ENCODE measurements around the gene MARCO. TPM values are rescaled to one million over a fixed set of nuclear protein-coding genes. Genes with fewer than 3 reads are reported as not detected.
A peak's percentile ranks its signal among the peaks of the same experiment; 100 is the strongest.

MARCO gene
- total and polyA plus RNA-seq, 2 of the 8 experiments (the other 6 are each of a cell fraction or from before 2014, with no cell fraction given) = not detected

DNA sequence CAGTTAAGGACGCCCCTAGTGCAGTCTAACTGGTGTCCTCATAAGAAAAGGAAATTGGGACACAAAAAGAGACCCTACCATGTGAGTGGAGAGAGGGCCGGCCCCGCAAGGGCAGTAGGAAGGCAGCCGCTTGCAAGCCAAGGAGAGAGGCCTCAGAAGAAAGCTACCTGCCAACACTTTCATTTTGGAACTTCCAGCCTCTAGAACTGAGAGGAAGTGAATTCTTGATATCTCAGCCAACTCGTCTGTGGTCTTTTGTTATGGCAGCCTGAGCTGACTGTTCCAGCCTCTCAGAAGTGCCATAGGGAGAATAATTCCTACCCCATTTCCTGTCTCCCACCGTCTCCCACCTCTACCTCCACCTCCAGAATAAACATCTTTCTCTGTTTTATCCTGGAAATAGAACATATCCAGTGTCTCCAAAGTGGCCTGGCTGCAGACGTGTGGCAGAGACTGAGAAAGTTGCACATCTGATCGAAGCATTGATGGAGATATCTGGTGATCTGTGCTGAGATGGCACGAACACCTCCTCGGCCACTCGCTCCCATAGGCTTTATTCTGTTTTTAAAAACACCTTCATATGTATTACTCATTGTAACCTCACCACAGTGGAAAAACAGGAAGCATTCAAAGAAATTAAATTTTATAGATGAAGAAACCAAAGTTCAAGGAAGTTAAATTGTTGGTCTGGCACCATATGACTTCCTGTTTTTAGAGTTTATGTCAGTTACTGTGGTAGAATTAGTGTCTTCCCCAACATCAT is 39.5 kb upstream of the MARCO start:
- Histone ChIP-seq H3K23me2 (ENCODE audit: low read depth, low read length) (no peaks in the 10 kb centered on the region), H3K79me2 (ENCODE audit: control insufficient read depth in 1 of 2, insufficient read depth in 2 of 2, low read length in 2 of 2) (no peaks in the 10 kb centered on the region), H3K36me3 (ENCODE audit: control insufficient read depth in 2 of 4, insufficient read depth in 4 of 4, low read length in 3 of 4) (no peaks in the 10 kb centered on the region; a peak in 1 of 8 replicates), H4K8ac (ENCODE audit: extremely low read depth, insufficient read depth, low read length) (no peak overlapping the region), H2BK12ac (ENCODE audit: low read depth, low read length) (no peak overlapping the region), H4K91ac (replicated peaks; ENCODE audit: insufficient read length, low read length) (no peak overlapping the region), H4K5ac (ENCODE audit: insufficient read length, low read depth, low read length) (no peak overlapping the region), H3K18ac (ENCODE audit: extremely low read depth, low read length) (0 out of 2 replicates have a peak overlapping the region, but pooled peaks have one; percentile 75), H3K4me2 (ENCODE audit: insufficient read depth in 1 of 2, low read depth in 2 of 2, low read length in 2 of 2) (no peak overlapping the region), H3K27ac (ENCODE audit: low read depth, low read length) (no peak overlapping the region), H4K20me1 (replicated peaks in 1 of 2; ENCODE audit: control insufficient read depth in 1 of 2, insufficient read depth in 2 of 2, low read length in 2 of 2) (no peaks in the 10 kb centered on the region), H2AFZ (ENCODE audit: low read length) (no peak overlapping the region), H3K4me1 (replicated peaks in 1 of 4; ENCODE audit: control insufficient read depth in 3 of 4, insufficient read depth in 4 of 4, low read length in 3 of 4) (peaks cover 0 to 4% (median 0%) of the 10 kb centered on the region in 4 experiments; a peak in 1 of 7 replicates), H3K56ac (replicated peaks; ENCODE audit: insufficient read length, low read depth, low read length) (no peak overlapping the region), H3K27me3 (replicated peaks in 1 of 4; ENCODE audit: control insufficient read depth in 3 of 4, extremely low read depth in 1 of 4, insufficient read depth in 3 of 4, low read length in 3 of 4) (no peaks in the 10 kb centered on the region), H3K9me3 (ENCODE audit: insufficient read depth in 2 of 2, low read depth in 1 of 2, low read length in 1 of 2) (peaks cover 0 to 5% of the 10 kb centered on the region in 2 experiments; a peak in 2 of 4 replicates), H3K9ac (replicated peaks in 1 of 4; ENCODE audit: extremely low read depth in 1 of 4, low read depth in 3 of 4, low read length in 3 of 4) (no peak overlapping the region), H3K4me3 (ENCODE audit: extremely low read depth in 1 of 4, insufficient read depth in 2 of 4, low read depth in 3 of 4, low read length in 4 of 4) (no peak overlapping the region), H3K23ac (ENCODE audit: insufficient read length) (no peak overlapping the region), H2BK15ac (ENCODE audit: low read length) (no peak overlapping the region), H3K4ac (replicated peaks; ENCODE audit: insufficient read length, low read depth, low read length) (no peak overlapping the region), H3K14ac (ENCODE audit: insufficient read length) (no peak overlapping the region), H2BK120ac (replicated peaks; ENCODE audit: low read depth, low read length) (no peak overlapping the region), H2BK5ac (ENCODE audit: low read depth, low read length) (no peak overlapping the region), H3K79me1 (ENCODE audit: low read depth, low read length) (no peaks in the 10 kb centered on the region), H2AK5ac (ENCODE audit: low read depth, low read length) (peak overlapping the region; percentile 90; the same call in 1 of the 2 replicates), H2BK20ac (ENCODE audit: low read length) (peak overlapping the region; percentile 95; the same call in 1 of the 2 replicates)
- ChIA-PET CTCF (ENCODE audit: partially characterized antibody) (interaction anchor here (3.3 kb wide), 1 partner anchor 20 kb away, joined by 18 read pairs; no protein-coding TSS in a partner anchor), POLR2A (ENCODE audit: partially characterized antibody) (interaction anchor here (1.1 kb wide), 1 partner anchor 23 kb away, joined by 3 read pairs; no protein-coding TSS in a partner anchor)
- 88% methylated on average over 11 of the region's 11 CpGs; no CpG with 5 or more reads in 1 of the 2 experiments for WGBS, 2 experiments (ENCODE audit: extremely low coverage in 1 of 2, insufficient coverage in 1 of 2, insufficient read length in 1 of 2, insufficient replicate concordance in 2 of 2, low coverage in 1 of 2, low lambda C conversion rate in 2 of 2, missing lambda C conversion rate in 1 of 2)
- DNase-seq (ENCODE audit: low read depth in 1 of 2, low spot score in 2 of 2) (no peak), FAIRE-seq (no peak)
- TF ChIP-seq TEAD4 (IDR thresholded peaks at IDR 0.05; ENCODE audit: low read depth, low read length) (no peak), TAF7 (optimal IDR thresholded peaks at IDR 0.05; ENCODE audit: borderline replicate concordance, low read depth, low read length) (no peak), GTF2F1 (IDR thresholded peaks at IDR 0.05; ENCODE audit: borderline replicate concordance, low read depth, low read length) (no peak), CEBPB (IDR thresholded peaks at IDR 0.05; ENCODE audit: low read depth, low read length) (no peak), POLR2AphosphoS5 (IDR thresholded peaks at IDR 0.05; ENCODE audit: low read depth, low read length) (no peak), BCL11A (IDR thresholded peaks at IDR 0.05; ENCODE audit: low read depth in 2 of 2, low read length in 2 of 2) (no peak), CTBP2 (IDR thresholded peaks at IDR 0.05; ENCODE audit: borderline replicate concordance, insufficient read depth, insufficient read length, low read length) (no peak), ATF2 (IDR thresholded peaks at IDR 0.05; ENCODE audit: low read length) (no peak), CBX5 (IDR thresholded peaks at IDR 0.05; ENCODE audit: low read depth, low read length) (no peak), HDAC6 (IDR thresholded peaks at IDR 0.05; ENCODE audit: low read depth, low read length) (no peak)

Data from H1 (cell line).